Liver (tissue), 3 donors: ENCODE results near the gene HHAT.

Experiments used
- ATF3 ChIP-seq: IDR thresholded peaks from 2 replicates; pipeline ENCODE4 v1.6.1; 2016; ENCODE audit warnings: antibody characterized with exemption
- CTCF ChIP-seq: fragments of 150-350 bp; IDR thresholded peaks from 2 replicates; pipeline ENCODE4 v1.5.1; 2017; ENCODE audit warnings: improper control_type of control experiment, low read depth, low read length; ENCODE audit not compliant: missing input control
- GABPA ChIP-seq, 2 donors: IDR thresholded peaks in 1 of 2; conservative IDR thresholded peaks in 1 of 2; 2 replicates each; pipeline ENCODE4 v1.6.1; 2016; ENCODE audit warnings: antibody characterized with exemption in 2 of 2, mild to moderate bottlenecking in 1 of 2, moderate library complexity in 1 of 2
- YY1 ChIP-seq: IDR thresholded peaks from 2 replicates; pipeline ENCODE4 v1.6.1; 2016; ENCODE audit warnings: antibody characterized with exemption, mild to moderate bottlenecking
- donor health status: healthy.
- donor health status: healthy.

- no peak for TF ChIP-seq ATF3
- no peak for TF ChIP-seq CTCF
- TF ChIP-seq GABPA (IDR thresholded peaks at IDR 0.05 in 1 of 2, conservative IDR thresholded peaks at IDR 0.05 in 1 of 2), result no peak
- TF ChIP-seq YY1, result no peak
Measured at GRCh38 chr1:210691039-210691610, 362.4 kb downstream of the HHAT start.
